ENCODE measurements around the gene COL6A1.

Gene COL6A1

DNA sequence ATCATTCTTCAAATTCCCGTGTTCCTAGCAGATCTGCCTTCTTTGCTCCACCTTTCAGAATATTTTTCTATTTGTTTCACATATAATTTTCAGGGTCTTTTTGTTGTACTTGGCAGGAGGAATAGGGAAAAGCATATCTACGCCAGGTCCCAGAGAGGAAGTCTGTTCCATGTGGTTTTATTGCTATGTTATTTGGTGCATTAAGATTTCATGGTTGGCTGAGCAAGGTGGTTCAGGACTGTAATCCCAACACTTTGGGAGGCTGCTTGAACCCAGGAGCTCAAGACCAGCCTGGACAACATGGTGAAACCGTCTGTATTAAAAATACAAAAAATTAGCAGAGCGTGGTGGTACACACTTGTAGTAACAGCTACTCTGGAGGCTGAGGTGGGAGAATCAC is 36.1 kb downstream of the COL6A1 start:
- no peak overlapping the region for H3K4me3 ChIP-seq (replicated peaks; ENCODE audit: low read depth, low read length)
- no peak for DNase-seq (ENCODE audit: extremely low read depth, low read depth)
- no peak for TF ChIP-seq CTCF (IDR thresholded peaks at IDR 0.05; ENCODE audit: low read depth, low read length, missing control alignments)

GRCh38 chr21:46018615-46019014 is 37.0 kb downstream of the COL6A1 start:
- no peak overlapping the region for H3K4me3 ChIP-seq (replicated peaks; ENCODE audit: low read depth, low read length)

GRCh38 chr21:46020581-46020980 is 39.0 kb downstream of the COL6A1 start:
- H3K4me3 ChIP-seq (replicated peaks; ENCODE audit: low read depth, low read length), result no peak overlapping the region
- TF ChIP-seq CTCF (IDR thresholded peaks at IDR 0.05; ENCODE audit: low read depth, low read length, missing control alignments), result no peak
- DNase-seq (ENCODE audit: extremely low read depth, low read depth), result no peak

More at GRCh38 chr21:46018615-46019014, 37.0 kb downstream of the COL6A1 start:
- TF ChIP-seq CTCF (IDR thresholded peaks at IDR 0.05; ENCODE audit: low read depth, low read length, missing control alignments), result no peak
- no peak for DNase-seq (ENCODE audit: extremely low read depth, low read depth)

DNA sequence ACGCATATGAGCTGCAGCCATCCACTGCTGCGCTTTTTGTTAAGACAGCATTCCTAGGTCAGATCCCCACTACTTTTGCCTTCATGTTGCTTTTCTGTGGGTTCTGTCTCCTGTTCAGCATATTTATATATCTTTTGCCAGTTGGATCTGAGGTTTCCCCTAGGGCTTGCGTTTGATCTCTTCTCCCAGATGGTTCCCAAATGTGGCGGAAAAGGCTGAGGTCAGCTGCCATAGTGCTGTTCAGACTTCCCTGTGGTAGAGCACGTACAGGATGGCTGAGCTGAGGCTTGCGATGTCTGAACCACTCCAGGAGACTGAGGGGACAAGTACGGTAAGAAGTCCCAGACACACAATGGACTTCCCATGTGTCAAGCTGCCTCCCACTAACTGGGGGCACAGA is 39.8 kb downstream of the COL6A1 start:
- no peak overlapping the region for H3K4me3 ChIP-seq (replicated peaks; ENCODE audit: low read depth, low read length)
- no peak for DNase-seq (ENCODE audit: extremely low read depth, low read depth)
- TF ChIP-seq CTCF (IDR thresholded peaks at IDR 0.05; ENCODE audit: low read depth, low read length, missing control alignments), result no peak

DNA sequence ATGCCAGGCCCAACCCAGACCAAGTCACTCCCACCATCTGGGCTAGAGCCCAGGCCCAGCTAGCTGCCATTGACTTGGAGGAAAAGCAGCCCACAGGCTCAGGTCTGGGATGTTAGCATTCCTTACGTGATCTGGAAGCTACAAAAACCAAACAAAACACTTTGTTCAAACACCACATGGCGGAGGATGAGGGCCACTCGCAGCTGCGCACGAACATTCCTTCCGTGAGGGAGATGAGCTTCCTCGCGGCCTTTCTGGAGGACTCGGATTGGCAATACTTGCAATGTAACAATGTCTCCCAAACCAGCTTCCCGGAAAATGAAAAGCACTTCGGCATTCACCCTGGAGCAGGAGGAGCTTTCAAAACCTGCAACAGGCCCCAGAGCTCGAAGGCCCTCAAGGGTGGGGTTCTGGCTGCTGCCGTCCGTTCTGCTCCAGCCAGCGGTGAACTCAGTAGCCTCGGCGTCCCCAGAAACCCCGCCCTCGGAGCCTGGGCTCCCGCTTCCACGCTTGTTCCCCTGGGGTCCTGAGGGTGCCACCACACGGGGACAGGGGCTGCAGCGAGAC is 40.5 kb downstream of the COL6A1 start:
- DNase-seq (ENCODE audit: extremely low read depth, low read depth), result no peak
- TF ChIP-seq CTCF (IDR thresholded peaks at IDR 0.05; ENCODE audit: low read depth, low read length, missing control alignments), result no peak
- no peak overlapping the region for H3K4me3 ChIP-seq (replicated peaks; ENCODE audit: low read depth, low read length)

GRCh38 chr21:46022551-46023525 is 41.3 kb downstream of the COL6A1 start:
- no peak for DNase-seq (ENCODE audit: extremely low read depth, low read depth)
- no peak overlapping the region for H3K4me3 ChIP-seq (replicated peaks; ENCODE audit: low read depth, low read length)
- TF ChIP-seq CTCF (IDR thresholded peaks at IDR 0.05; ENCODE audit: low read depth, low read length, missing control alignments), result no peak

Data from HFF-Myc (cell line).